Measurements from ENCODE around the gene RALY. TPM values are rescaled to one million over a fixed set of nuclear protein-coding genes. Genes with fewer than 3 reads are reported as not detected.

The RALY gene
- total RNA-seq, 1 donor from 2014 or later = 234 TPM

DNA sequence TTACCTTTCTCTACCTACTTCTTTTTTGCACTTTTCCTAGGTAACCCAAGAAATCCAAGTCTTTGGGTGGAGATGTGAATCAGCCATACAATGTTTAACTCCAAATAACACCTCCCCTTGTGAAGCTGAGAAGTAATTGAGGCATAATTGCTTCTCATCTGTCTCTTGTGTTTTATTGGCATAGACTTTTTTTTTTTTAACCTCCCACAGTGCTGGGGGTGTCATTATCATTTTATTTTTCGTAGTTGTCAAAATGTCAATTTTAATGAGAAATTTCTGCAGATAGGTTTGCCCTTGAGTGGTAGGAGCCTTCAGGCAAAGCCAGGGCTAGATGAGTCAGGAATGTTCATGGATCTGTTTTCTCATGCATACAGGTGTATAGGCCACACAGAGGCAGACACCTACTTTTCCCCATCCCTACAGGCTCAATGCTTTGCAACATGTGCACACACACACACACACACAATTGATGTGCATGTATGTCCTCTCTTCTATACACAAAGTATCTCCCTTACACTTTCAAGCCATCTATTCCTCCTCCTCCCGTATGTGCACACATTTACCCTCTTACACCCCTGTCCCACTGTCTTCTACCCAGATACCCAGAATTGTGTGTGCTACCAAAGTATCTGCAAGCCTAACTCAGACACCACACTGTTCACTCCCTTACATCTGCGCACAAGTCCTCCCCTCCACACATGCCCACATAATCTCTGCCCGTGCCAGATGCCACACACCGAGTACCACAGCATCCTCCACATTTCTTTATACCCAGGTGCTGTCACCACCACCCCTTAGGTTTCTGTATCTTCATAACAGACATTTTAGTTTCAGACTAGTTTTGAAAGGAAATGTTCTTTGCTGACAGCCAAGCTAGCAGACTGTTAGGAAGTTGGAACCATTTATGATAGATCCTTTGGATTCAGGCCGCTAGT is 22.0 kb downstream of the RALY start:
- DNase-seq = no peak
- Mint-ChIP-seq H3K9me3 (ENCODE audit: unreplicated experiment) (peaks cover 7% of the 10 kb centered on the region), H3K27me3 (ENCODE audit: unreplicated experiment) (peaks cover 3% of the 10 kb centered on the region), H3K36me3 (ENCODE audit: unreplicated experiment) (no peaks in the 10 kb centered on the region), H3K4me3 (ENCODE audit: unreplicated experiment) (peak overlapping the region; percentile 72), H3K4me1 (ENCODE audit: low read depth, unreplicated experiment) (peaks cover 61% of the 10 kb centered on the region), H3K27ac (ENCODE audit: unreplicated experiment) (peak overlapping the region; percentile 85)
- TF ChIP-seq CTCF (IDR thresholded peaks at IDR 0.05; ENCODE audit: partially characterized antibody, unreplicated experiment) = no peak

DNA sequence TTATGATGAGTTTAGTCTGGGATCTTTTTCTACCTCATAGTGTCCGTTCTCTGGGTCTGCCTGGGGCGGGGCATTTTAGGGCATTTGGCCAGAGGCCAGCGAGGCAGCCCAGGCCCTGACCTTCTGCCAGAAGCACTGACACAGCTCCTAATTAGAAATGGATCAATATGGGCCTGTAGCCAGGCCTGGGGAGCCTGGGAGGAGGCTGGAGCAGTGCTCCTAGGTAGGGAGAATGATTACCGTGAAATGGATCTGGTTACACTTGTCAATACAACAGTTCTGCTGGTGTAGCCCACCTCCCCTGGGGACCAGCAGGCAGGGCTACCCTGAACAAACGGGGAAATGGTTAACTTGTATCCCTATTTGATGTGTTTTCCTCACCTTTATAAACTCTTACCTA is 23.0 kb downstream of the RALY start:
- no peak for TF ChIP-seq CTCF (IDR thresholded peaks at IDR 0.05; ENCODE audit: partially characterized antibody, unreplicated experiment)
- Mint-ChIP-seq H3K36me3 (ENCODE audit: unreplicated experiment) (no peaks in the 10 kb centered on the region), H3K27ac (ENCODE audit: unreplicated experiment) (peak overlapping the region; percentile 85), H3K4me3 (ENCODE audit: unreplicated experiment) (peak overlapping the region; percentile 72), H3K4me1 (ENCODE audit: low read depth, unreplicated experiment) (peaks cover 58% of the 10 kb centered on the region), H3K9me3 (ENCODE audit: unreplicated experiment) (peaks cover 7% of the 10 kb centered on the region), H3K27me3 (ENCODE audit: unreplicated experiment) (peaks cover 3% of the 10 kb centered on the region)
- DNase-seq = peak; percentile 74

DNA sequence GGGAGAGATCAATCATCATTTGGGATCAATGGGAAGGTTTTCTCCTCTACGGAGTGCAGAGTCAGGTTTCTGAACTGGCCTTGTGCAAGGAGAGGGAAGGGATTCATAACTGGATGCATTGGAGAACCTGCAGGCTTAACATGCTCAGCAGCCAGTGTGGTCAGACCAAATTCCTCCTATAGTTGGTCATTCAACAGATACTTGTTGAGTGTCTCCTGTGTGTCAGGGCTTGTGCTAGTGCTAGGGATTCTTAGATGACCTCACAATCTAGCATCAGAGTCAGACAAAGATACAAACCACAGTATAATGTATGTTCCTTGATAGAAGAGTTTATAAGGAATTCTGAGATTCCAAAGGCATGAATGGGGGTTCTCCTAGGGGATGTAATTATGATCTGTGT is 23.9 kb downstream of the RALY start:
- Mint-ChIP-seq H3K4me3 (ENCODE audit: unreplicated experiment) (peak overlapping the region; percentile 72), H3K36me3 (ENCODE audit: unreplicated experiment) (no peaks in the 10 kb centered on the region), H3K4me1 (ENCODE audit: low read depth, unreplicated experiment) (peaks cover 59% of the 10 kb centered on the region), H3K27me3 (ENCODE audit: unreplicated experiment) (peaks cover 3% of the 10 kb centered on the region), H3K9me3 (ENCODE audit: unreplicated experiment) (peaks cover 7% of the 10 kb centered on the region), H3K27ac (ENCODE audit: unreplicated experiment) (peak overlapping the region; percentile 73)
- TF ChIP-seq CTCF (IDR thresholded peaks at IDR 0.05; ENCODE audit: partially characterized antibody, unreplicated experiment) = no peak
- DNase-seq = no peak

- Mint-ChIP-seq H3K27me3 (ENCODE audit: unreplicated experiment) (peaks cover 3% of the 10 kb centered on the region), H3K4me1 (ENCODE audit: low read depth, unreplicated experiment) (peaks cover 63% of the 10 kb centered on the region), H3K27ac (ENCODE audit: unreplicated experiment) (peak overlapping the region; percentile 73), H3K9me3 (ENCODE audit: unreplicated experiment) (peaks cover 7% of the 10 kb centered on the region), H3K36me3 (ENCODE audit: unreplicated experiment) (no peaks in the 10 kb centered on the region), H3K4me3 (ENCODE audit: unreplicated experiment) (peak overlapping the region; percentile 72)
- no peak for DNase-seq
- TF ChIP-seq CTCF (IDR thresholded peaks at IDR 0.05; ENCODE audit: partially characterized antibody, unreplicated experiment) = no peak
These were observed 24.5 kb downstream of the RALY start for GRCh38 chr20:34018166-34018565.
